GM23248 (cell line): Measurements from ENCODE around the gene CCDC167. TPM values are rescaled to one million over a fixed set of nuclear protein-coding genes. Genes with fewer than 3 reads are reported as not detected.

Experiments used
- DNase-seq: peaks from one replicate; pipeline ENCODE4 v3.0.0-alpha.2; 2015
- H2AFZ ChIP-seq: fragments of 200-600 bp; sonication (generic); 2 replicates; pipeline ENCODE4 v1.6.1; 2016; ENCODE audit warnings: antibody characterized with exemption
- H3F3A ChIP-seq: fragments of 200-600 bp; sonication (generic); 2 replicates; pipeline ENCODE4 v1.6.1; 2016; ENCODE audit warnings: mild to moderate bottlenecking, antibody characterized with exemption, mixed run types; ENCODE audit not compliant: insufficient read depth
- H3K27ac ChIP-seq: fragments of 200-600 bp; sonication (generic); 2 replicates; pipeline ENCODE4 v1.5.1; 2016; ENCODE audit warnings: mild to moderate bottlenecking
- H3K27me3 ChIP-seq: fragments of 200-600 bp; sonication (generic); replicated peaks from 2 replicates; pipeline ENCODE4 v1.6.1; 2016; ENCODE audit warnings: mild to moderate bottlenecking; ENCODE audit not compliant: insufficient read depth
- H3K36me3 ChIP-seq: fragments of 200-600 bp; sonication (generic); 2 replicates; pipeline ENCODE4 v1.6.1; 2016; ENCODE audit warnings: low read depth, mild to moderate bottlenecking
- H3K4me1 ChIP-seq: fragments of 200-600 bp; sonication (generic); 2 replicates; pipeline ENCODE4 v1.6.1; 2016; ENCODE audit warnings: mild to moderate bottlenecking; ENCODE audit not compliant: insufficient read depth
- H3K4me2 ChIP-seq: fragments of 200-600 bp; sonication (generic); one replicate; pipeline ENCODE4 v1.6.1; 2016; ENCODE audit warnings: mild to moderate bottlenecking; ENCODE audit not compliant: unreplicated experiment
- H3K4me3 ChIP-seq: fragments of 200-600 bp; sonication (generic); 2 replicates; pipeline ENCODE4 v1.5.1; 2016; ENCODE audit warnings: mild to moderate bottlenecking
- H3K79me2 ChIP-seq: fragments of 200-600 bp; sonication (generic); 2 replicates; pipeline ENCODE4 v1.6.1; 2016; ENCODE audit warnings: mild to moderate bottlenecking; ENCODE audit not compliant: insufficient read depth
- H3K9ac ChIP-seq: fragments of 200-600 bp; sonication (generic); 2 replicates; pipeline ENCODE4 v1.6.1; 2016; ENCODE audit warnings: mild to moderate bottlenecking
- H3K9me2 ChIP-seq: fragments of 200-600 bp; sonication (generic); 2 replicates; pipeline ENCODE4 v1.6.1; 2016; ENCODE audit warnings: mixed run types, mild to moderate bottlenecking, moderate library complexity; ENCODE audit not compliant: insufficient read depth
- H3K9me3 ChIP-seq: fragments of 200-600 bp; sonication (generic); one replicate; pipeline ENCODE4 v1.6.1; 2017; ENCODE audit warnings: low read depth
- H4K20me1 ChIP-seq: fragments of 200-600 bp; sonication (generic); 2 replicates; pipeline ENCODE4 v1.6.0; 2016; ENCODE audit not compliant: insufficient read depth
- EZH2 ChIP-seq: fragments of 200-600 bp; sonication (generic); IDR thresholded peaks from 2 replicates; pipeline ENCODE4 v1.6.1; 2018; ENCODE audit warnings: antibody characterized with exemption, mild to moderate bottlenecking; ENCODE audit not compliant: insufficient read depth, poor library complexity, severe bottlenecking
- EZH2phosphoT487 ChIP-seq: fragments of 200-600 bp; sonication (generic); IDR thresholded peaks from 2 replicates; pipeline ENCODE4 v1.6.1; 2018; ENCODE audit warnings: antibody characterized with exemption, moderate library complexity, mild to moderate bottlenecking, low read depth; ENCODE audit not compliant: insufficient read depth
- WGBS, 2 experiments: methylation state at CpG; one replicate each; pipeline ENCODE4 v1.1.6; 2015 to 2017; ENCODE audit warnings: low lambda C conversion rate in 2 of 2, low coverage in 1 of 2; ENCODE audit errors: missing lambda C conversion rate in 2 of 2; 5-methylcytosine and 5-hydroxymethylcytosine counted together
- in situ Hi-C: fragments of 300-500 bp; cut with MboI; formaldehyde crosslinking; loops from 2 replicates; pipeline ENCODE4 v1.15.0; 2020
- polyA plus RNA-seq: library from polyadenylated mRNA; unstranded; fragments of >200 nt; fragmentation: Nextera tagmentation; extraction: Ambion mirVana; gene quantifications from 2 replicates; pipeline ENCODE4 v1.2.1, GENCODE V29; 2016
- total RNA-seq: library from RNA; depleted of rRNA; stranded (reverse); fragments of >200 nt; shearing (Covaris generic); gene quantifications from 2 replicates; pipeline ENCODE4 v1.2.3, GENCODE V29; 2014

The CCDC167 gene
- total and polyA plus RNA-seq, 2 experiments from 2014 or later, result 35.8 to 51.0 TPM

DNA sequence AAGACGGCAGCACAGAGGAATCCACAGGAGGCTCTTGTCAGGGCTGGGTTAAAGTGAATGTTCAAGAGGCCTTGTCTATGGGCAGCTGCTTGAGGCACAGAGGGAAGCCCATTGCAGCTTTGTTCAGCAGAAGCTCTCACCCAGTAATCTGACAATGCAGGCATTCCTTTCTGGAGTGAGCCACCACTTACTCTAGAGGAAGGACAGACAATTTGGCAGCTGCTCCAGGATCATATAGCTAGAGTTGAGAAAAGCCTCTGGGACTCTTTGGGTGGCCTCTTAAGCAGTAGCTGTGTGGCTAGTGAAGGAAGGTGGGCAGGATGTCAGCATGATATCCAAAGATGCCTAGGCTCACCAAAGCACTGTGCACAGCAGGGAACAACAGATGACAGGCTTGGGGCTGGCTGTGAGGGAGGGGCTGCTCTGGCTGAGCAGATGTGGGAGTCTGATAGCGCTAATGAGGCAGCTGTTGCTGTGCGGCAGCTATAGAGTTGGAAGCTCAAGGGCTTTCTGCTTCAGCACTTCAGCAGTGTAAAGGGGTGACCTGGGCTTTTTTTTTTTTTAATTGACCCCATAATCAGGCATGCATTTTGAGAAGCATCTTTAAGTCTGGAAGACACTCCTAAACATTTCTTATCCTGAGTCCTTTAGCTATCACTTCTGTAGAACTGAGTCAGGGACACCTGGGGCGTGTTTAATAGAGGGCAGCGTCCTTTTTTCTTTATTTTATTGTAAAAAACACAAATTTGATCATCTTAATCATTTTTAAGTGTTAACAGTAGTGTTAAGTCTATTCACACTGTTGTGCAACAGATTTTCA lies 39.5 kb downstream of the CCDC167 start:
- TF ChIP-seq EZH2phosphoT487, result no peak
- TF ChIP-seq EZH2, result no peak
- 0 out of 2 replicates have a peak, but pooled peaks cover 3% of the 10 kb centered on the region for H3K79me2 ChIP-seq
- H3K9me2 ChIP-seq, result no peaks in the 10 kb centered on the region
- H3K9ac ChIP-seq, result no peak overlapping the region
- peaks cover 19% of the 10 kb centered on the region for H3F3A ChIP-seq
- WGBS, 2 experiments, result 94 to 96% methylated on average over 5 of the region's 5 CpGs
- DNase-seq, result no peak
- no peaks in the 10 kb centered on the region for H3K9me3 ChIP-seq
- H4K20me1 ChIP-seq, result no peaks in the 10 kb centered on the region
- in situ Hi-C loops, result no loop called here
- H3K27me3 ChIP-seq, result no peaks in the 10 kb centered on the region
- H3K36me3 ChIP-seq, result peaks cover 15% of the 10 kb centered on the region
- no peak overlapping the region for H3K4me2 ChIP-seq
- no peak overlapping the region for H2AFZ ChIP-seq
- no peak overlapping the region for H3K4me3 ChIP-seq
- H3K4me1 ChIP-seq, result peaks cover 26% of the 10 kb centered on the region
- no peak overlapping the region for H3K27ac ChIP-seq

DNA sequence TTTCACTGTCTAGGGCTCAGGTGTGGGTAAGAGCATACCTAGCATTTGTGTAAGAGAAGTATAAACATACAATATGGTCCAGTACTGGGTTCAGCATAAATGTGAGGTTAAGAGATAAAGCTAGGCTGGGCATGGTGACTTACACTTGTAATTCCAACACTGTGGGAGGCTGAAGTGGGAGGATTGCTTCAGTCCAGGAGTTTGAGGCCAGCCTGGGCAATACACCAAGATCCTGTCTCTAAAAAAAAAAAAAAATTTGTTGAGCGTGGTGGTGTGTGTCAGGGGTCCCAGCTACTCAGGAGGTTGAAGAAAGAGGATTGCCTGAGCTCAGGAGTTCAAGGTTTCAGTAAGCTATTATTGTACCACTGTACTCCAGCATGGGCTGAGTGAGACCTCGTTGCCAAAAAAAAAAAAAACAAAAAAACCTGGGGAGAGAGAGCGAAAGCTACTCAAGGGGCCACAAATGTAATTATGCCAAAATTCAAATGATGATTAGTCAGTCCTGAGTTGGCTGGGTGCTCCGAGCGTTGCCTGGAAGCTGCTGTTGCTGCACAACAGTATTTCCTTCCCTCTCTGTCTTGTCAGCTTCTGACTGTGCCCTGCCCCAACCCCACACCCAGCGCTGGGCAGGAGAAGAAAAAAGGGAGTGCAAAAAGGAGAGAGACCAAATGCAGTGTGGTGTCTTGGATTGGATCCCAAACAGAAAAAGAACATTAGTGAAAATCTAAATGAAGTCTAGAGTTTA lies 42.7 kb downstream of the CCDC167 start:
- peaks cover 33% of the 10 kb centered on the region for H3F3A ChIP-seq
- peak overlapping the region; percentile 98 for H3K27ac ChIP-seq
- TF ChIP-seq EZH2phosphoT487, result no peak
- no peak for TF ChIP-seq EZH2
- no peaks in the 10 kb centered on the region for H3K9me3 ChIP-seq
- no peaks in the 10 kb centered on the region for H3K27me3 ChIP-seq
- peaks cover 51% of the 10 kb centered on the region for H3K4me1 ChIP-seq
- no peak overlapping the region; the same call in 1 of the 2 replicates for H2AFZ ChIP-seq
- 5 to 8% methylated on average over 6 of the region's 6 CpGs for WGBS, 2 experiments
- 0 out of 2 replicates have a peak, but pooled peaks cover 3% of the 10 kb centered on the region for H3K79me2 ChIP-seq
- no peaks in the 10 kb centered on the region for H4K20me1 ChIP-seq
- peaks cover 13% of the 10 kb centered on the region; the same call in 1 of the 2 replicates for H3K36me3 ChIP-seq
- peak overlapping the region; percentile 79 for H3K9ac ChIP-seq
- peak overlapping the region; percentile 72 for H3K4me2 ChIP-seq
- no peaks in the 10 kb centered on the region for H3K9me2 ChIP-seq
- in situ Hi-C loops, result no loop called here
- peak; percentile 96 for DNase-seq
- H3K4me3 ChIP-seq, result peak overlapping the region; percentile 45

DNA sequence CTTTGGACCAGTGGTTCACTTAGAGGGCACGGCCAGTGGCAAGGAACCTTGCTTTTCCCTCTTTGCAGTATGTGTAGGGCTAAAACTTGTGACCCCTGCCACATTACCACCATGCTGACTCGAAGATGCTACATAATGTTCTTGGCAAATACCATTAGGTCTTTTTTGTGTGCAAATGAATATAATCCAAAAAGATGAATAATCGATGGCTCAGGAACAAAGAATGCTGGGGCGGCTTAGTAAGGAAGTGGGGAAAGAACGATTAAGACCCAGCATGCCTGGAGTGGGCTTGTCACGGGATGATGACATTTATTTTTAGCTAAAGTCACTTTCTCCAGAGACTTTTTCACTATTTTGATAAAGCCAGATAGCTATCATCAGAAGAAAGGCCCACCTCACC lies 43.6 kb downstream of the CCDC167 start:
- Histone ChIP-seq H4K20me1 (no peaks in the 10 kb centered on the region), H3K4me3 (peak overlapping the region; percentile 45), H3K9me3 (no peaks in the 10 kb centered on the region), H3K9me2 (no peaks in the 10 kb centered on the region), H3K79me2 (0 out of 2 replicates have a peak, but pooled peaks cover 3% of the 10 kb centered on the region), H3K27ac (peak overlapping the region; percentile 98), H3K4me2 (peak overlapping the region; percentile 72), H2AFZ (peak overlapping the region; percentile 6; the same call in 1 of the 2 replicates), H3K9ac (peak overlapping the region; percentile 79), H3K36me3 (peaks cover 12% of the 10 kb centered on the region; the same call in 1 of the 2 replicates), H3K27me3 (no peaks in the 10 kb centered on the region), H3K4me1 (peaks cover 60% of the 10 kb centered on the region), H3F3A (peaks cover 42% of the 10 kb centered on the region)
- peak; percentile 95 for DNase-seq
- in situ Hi-C loops, result no loop called here
- WGBS, 2 experiments, result 15% methylated on average over 6 of the region's 6 CpGs
- TF ChIP-seq EZH2phosphoT487 (no peak), EZH2 (no peak)

DNA sequence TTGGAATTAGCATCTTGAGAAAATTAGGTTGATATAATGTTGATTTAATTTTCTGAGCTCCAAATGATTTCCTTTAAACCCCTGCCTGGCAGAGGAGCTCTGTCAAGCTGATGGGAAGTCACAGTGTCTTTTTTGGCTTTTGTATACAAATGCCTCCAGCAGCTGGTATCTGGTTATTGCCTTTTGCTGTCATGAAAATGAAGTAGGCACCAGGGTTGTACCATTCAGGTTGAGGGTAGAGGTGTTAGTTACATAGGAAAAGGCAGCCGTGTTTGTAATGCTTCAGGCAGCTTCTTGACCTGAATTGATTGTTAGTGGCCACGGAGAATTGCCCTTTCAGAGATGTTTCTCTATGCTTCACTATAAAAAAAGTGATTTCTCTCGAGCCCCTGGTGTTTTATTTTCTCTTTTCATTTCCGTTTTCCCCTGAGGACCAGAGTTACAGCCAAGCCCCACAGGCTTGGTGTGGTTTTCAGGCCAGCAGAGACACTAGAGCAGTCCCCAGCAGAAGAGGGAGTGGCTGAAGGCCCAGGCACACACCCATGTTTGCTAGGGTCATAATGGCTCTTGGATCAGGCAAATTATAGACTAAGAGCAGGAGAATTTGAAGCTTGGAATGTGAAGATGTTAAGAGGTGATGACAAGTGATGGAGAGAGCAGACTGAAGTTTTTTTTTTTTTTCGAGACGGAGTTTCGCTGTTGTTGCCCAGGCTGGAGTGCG lies 45.1 kb downstream of the CCDC167 start:
- H4K20me1 ChIP-seq, result no peaks in the 10 kb centered on the region
- no peak overlapping the region; the same call in 1 of the 2 replicates for H2AFZ ChIP-seq
- H3K4me2 ChIP-seq, result peak overlapping the region; percentile 9
- H3K9me3 ChIP-seq, result no peaks in the 10 kb centered on the region
- peaks cover 60% of the 10 kb centered on the region for H3K4me1 ChIP-seq
- H3F3A ChIP-seq, result peaks cover 48% of the 10 kb centered on the region
- H3K27me3 ChIP-seq, result no peaks in the 10 kb centered on the region
- no peaks in the 10 kb centered on the region for H3K9me2 ChIP-seq
- 0 out of 2 replicates have a peak, but pooled peaks cover 3% of the 10 kb centered on the region for H3K79me2 ChIP-seq
- no peak for TF ChIP-seq EZH2phosphoT487
- TF ChIP-seq EZH2, result no peak
- peak overlapping the region; percentile 98 for H3K27ac ChIP-seq
- 62 to 71% methylated on average over 8 of the region's 8 CpGs for WGBS, 2 experiments
- peak; percentile 67 for DNase-seq
- no peak overlapping the region for H3K4me3 ChIP-seq
- in situ Hi-C loops, result no loop called here
- H3K36me3 ChIP-seq, result peaks cover 6% of the 10 kb centered on the region; the same call in 1 of the 2 replicates
- H3K9ac ChIP-seq, result peak overlapping the region; percentile 40
